Ovary (tissue), 3 donors: ENCODE measurements around the gene ART3.

ENCODE experiments used
- CTCF ChIP-seq, 3 donors: fragments of 450-650 bp in 2 of 3; fragments of 200-600 bp in 1 of 3; IDR thresholded peaks; one replicate each; pipeline versions ENCODE4 v1.5.1 to v1.8.0; 2016 to 2022; ENCODE audit warnings: antibody characterized with exemption in 3 of 3, mild to moderate bottlenecking in 1 of 3
- EP300 ChIP-seq: sonication (generic); formaldehyde crosslinking; IDR thresholded peaks from one replicate; pipeline ENCODE4 v1.6.1; 2017; ENCODE audit warnings: antibody characterized with exemption
- POLR2A ChIP-seq: fragments of 450-650 bp; IDR thresholded peaks from one replicate; pipeline ENCODE4 v1.6.1; 2017; ENCODE audit warnings: antibody characterized with exemption, mild to moderate bottlenecking, moderate library complexity
- donor health status: DM: no; HTN: no; CAD: no.

- TF ChIP-seq CTCF (IDR thresholded peaks at IDR 0.05) (no peak), EP300 (no peak), POLR2A (no peak)
These were observed 73.1 kb downstream of the ART3 start for GRCh38 chr4:76147454-76148141.
